HepG2 (cell line): ENCODE measurements around the gene UBFD1. TPM values are rescaled to one million over a fixed set of nuclear protein-coding genes. Genes with fewer than 3 reads are reported as not detected.

Experiments used
- BCLAF1 ChIP-seq: fragments of 450-650 bp; IDR thresholded peaks from 2 replicates; pipeline ENCODE4 v1.6.1; 2017; ENCODE audit warnings: mild to moderate bottlenecking
- NCOA5 ChIP-seq: sonication (generic); formaldehyde crosslinking; IDR thresholded peaks from 2 replicates; pipeline ENCODE4 v1.4.0; 2020; ENCODE audit warnings: missing genetic modification reagents
- REXO4 ChIP-seq: sonication (generic); formaldehyde crosslinking; IDR thresholded peaks from 2 replicates; pipeline ENCODE4 v1.8.0; 2022; ENCODE audit warnings: missing genetic modification reagents, mild to moderate bottlenecking, borderline replicate concordance
- RFXAP ChIP-seq: sonication (generic); formaldehyde crosslinking; IDR thresholded peaks from 2 replicates; pipeline ENCODE4 v1.4.0; 2020; ENCODE audit warnings: missing genetic modification reagents, borderline replicate concordance
- SSRP1 ChIP-seq: IDR thresholded peaks from 2 replicates; pipeline ENCODE4 v1.6.1; 2016; ENCODE audit warnings: control low read depth
- THAP7 ChIP-seq: sonication (generic); formaldehyde crosslinking; IDR thresholded peaks from 2 replicates; pipeline ENCODE4 v1.8.1; 2023; ENCODE audit warnings: mild to moderate bottlenecking, missing genetic modification reagents
- ZEB1 ChIP-seq: IDR thresholded peaks from 2 replicates; pipeline ENCODE4 v1.6.1; 2012; ENCODE audit warnings: mild to moderate bottlenecking, low read depth, inconsistent platforms; ENCODE audit not compliant: insufficient replicate concordance
- ZNF446 ChIP-seq: sonication (generic); formaldehyde crosslinking; IDR thresholded peaks from 2 replicates; pipeline ENCODE4 v1.5.0; 2020; ENCODE audit warnings: mild to moderate bottlenecking, missing genetic modification reagents
- ZNF468 ChIP-seq: sonication (generic); formaldehyde crosslinking; IDR thresholded peaks from 2 replicates; pipeline ENCODE4 v1.8.0; 2022; ENCODE audit warnings: mild to moderate bottlenecking, moderate library complexity, missing genetic modification reagents
- ZNF501 ChIP-seq: sonication (generic); formaldehyde crosslinking; IDR thresholded peaks from 2 replicates; pipeline ENCODE4 v1.5.1; 2020; ENCODE audit warnings: mild to moderate bottlenecking, moderate library complexity, missing genetic modification reagents
- ZNF720 ChIP-seq: sonication (generic); formaldehyde crosslinking; IDR thresholded peaks from 2 replicates; pipeline ENCODE4 v1.4.0; 2020; ENCODE audit warnings: missing genetic modification reagents
- ZNF724P ChIP-seq: sonication (generic); formaldehyde crosslinking; IDR thresholded peaks from 2 replicates; pipeline ENCODE4 v1.8.0; 2022; ENCODE audit warnings: missing genetic modification reagents, borderline replicate concordance
- ZNF878 ChIP-seq: sonication (generic); formaldehyde crosslinking; IDR thresholded peaks from 2 replicates; pipeline ENCODE4 v1.8.1; 2023; ENCODE audit warnings: mild to moderate bottlenecking, missing genetic modification reagents, moderate library complexity
- ZSCAN22 ChIP-seq: sonication (generic); formaldehyde crosslinking; IDR thresholded peaks from 2 replicates; pipeline ENCODE4 v1.4.0; 2020; ENCODE audit warnings: mild to moderate bottlenecking, missing genetic modification reagents
- polyA plus RNA-seq, 8 experiments: library from polyadenylated mRNA; depleted of rRNA in 3 of 8; stranded (reverse) in 7 of 8; unstranded in 1 of 8; fragments of >200 nt; fragmentation: Illumina TruSeq in 4 of 8; extraction: Trizol in 4 of 8; gene quantifications; 2 replicates each; pipeline versions ENCODE4 v1.2.1 to v1.2.3, GENCODE V29; 2011 to 2016; ENCODE audit warnings: low read depth in 4 of 8, missing spikeins in 1 of 8, mixed read lengths in 1 of 8; ENCODE audit not compliant: insufficient read depth in 1 of 8
- total RNA-seq, 5 experiments: library from RNA; depleted of rRNA; stranded (reverse); fragments of >200 nt; fragmentation: Illumina TruSeq; extraction: Trizol; gene quantifications; 2 replicates each; pipeline ENCODE4 v1.2.3, GENCODE V29; 2016; ENCODE audit warnings: low read depth in 1 of 5
- TF ChIP-seq, protein P1 (sequence below): sonication (generic); formaldehyde crosslinking; IDR thresholded peaks from 2 replicates; pipeline ENCODE4 v1.5.0; 2020; ENCODE audit warnings: missing genetic modification reagents, mild to moderate bottlenecking, borderline replicate concordance
- TF ChIP-seq, protein P2 (sequence below): sonication (generic); formaldehyde crosslinking; conservative IDR thresholded peaks from 2 replicates; pipeline ENCODE4 v1.4.0; 2020; ENCODE audit warnings: missing genetic modification reagents
- TF ChIP-seq, protein P3 (sequence below): sonication (generic); formaldehyde crosslinking; IDR thresholded peaks from 2 replicates; pipeline ENCODE4 v1.4.0; 2020; ENCODE audit warnings: missing genetic modification reagents, borderline replicate concordance

UBFD1 gene
- total and polyA plus RNA-seq, 2 of the 13 experiments (the other 11 are each of a cell fraction or from before 2014, with no cell fraction given), result 100 to 111 TPM

DNA sequence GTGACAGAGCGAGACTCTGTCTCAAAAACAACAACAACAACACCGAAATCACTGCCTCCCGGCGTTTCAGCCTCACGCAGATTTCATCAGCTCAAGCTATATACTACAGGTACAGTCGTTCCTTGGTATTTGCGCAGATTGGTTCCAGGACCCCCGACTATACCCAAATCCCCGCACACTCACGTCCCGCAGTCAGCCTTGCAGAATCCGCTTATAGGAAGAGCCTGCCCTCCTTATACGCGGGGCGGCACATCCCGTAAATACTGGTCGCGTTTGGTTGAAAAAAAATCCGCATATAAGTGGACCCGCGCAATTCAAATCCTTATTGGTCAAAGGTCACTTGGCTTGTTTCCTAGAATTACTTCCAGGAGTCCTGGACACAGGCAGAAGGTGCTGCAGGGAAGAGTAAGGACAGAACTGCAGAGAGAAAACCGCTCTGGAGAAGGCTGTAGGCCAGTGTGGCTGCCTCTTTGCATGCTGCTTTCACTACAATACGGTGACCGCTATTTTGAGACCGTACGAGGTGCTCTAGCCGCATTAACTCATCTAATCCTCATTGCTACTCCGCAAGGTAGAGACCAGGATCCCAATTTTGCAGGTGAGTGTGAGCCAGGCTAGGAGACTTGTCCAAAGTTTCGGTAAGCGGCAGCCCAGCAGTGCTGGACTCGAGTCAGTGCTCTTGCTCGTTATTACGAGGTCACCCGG, 37.9 kb downstream of the UBFD1 start (continued):
- no peak for TF ChIP-seq ZNF468 (CRISPR knock-in tag)
- TF ChIP-seq ZNF720, result no peak
- 0 out of 2 replicates have a peak, but pooled peaks have one; percentile 8 for TF ChIP-seq ZNF878
- no peak for TF ChIP-seq RFXAP
- TF ChIP-seq, protein P1, sequence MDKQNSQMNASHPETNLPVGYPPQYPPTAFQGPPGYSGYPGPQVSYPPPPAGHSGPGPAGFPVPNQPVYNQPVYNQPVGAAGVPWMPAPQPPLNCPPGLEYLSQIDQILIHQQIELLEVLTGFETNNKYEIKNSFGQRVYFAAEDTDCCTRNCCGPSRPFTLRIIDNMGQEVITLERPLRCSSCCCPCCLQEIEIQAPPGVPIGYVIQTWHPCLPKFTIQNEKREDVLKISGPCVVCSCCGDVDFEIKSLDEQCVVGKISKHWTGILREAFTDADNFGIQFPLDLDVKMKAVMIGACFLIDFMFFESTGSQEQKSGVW (CRISPR knock-in tag), result no peak
- TF ChIP-seq ZNF724P (CRISPR knock-in tag), result no peak
- TF ChIP-seq, protein P2, sequence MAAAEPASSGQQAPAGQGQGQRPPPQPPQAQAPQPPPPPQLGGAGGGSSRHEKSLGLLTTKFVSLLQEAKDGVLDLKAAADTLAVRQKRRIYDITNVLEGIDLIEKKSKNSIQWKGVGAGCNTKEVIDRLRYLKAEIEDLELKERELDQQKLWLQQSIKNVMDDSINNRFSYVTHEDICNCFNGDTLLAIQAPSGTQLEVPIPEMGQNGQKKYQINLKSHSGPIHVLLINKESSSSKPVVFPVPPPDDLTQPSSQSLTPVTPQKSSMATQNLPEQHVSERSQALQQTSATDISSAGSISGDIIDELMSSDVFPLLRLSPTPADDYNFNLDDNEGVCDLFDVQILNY, result 0 out of 2 replicates have a peak, but pooled peaks have one; percentile 43
- TF ChIP-seq ZNF446 (CRISPR knock-in tag), result 0 out of 2 replicates have a peak, but pooled peaks have one; percentile 61
- no peak for TF ChIP-seq ZNF501 (CRISPR knock-in tag)
- 0 out of 2 replicates have a peak, but pooled peaks have one; percentile 33 for TF ChIP-seq NCOA5 (CRISPR knock-in tag)
- TF ChIP-seq THAP7 (CRISPR knock-in tag), result no peak
- no peak for TF ChIP-seq REXO4 (CRISPR knock-in tag)
- no peak for TF ChIP-seq ZEB1
- no peak for TF ChIP-seq ZSCAN22 (CRISPR knock-in tag)
- no peak for TF ChIP-seq SSRP1 (CRISPR knock-in tag)
- no peak for TF ChIP-seq BCLAF1
- TF ChIP-seq, protein P3, sequence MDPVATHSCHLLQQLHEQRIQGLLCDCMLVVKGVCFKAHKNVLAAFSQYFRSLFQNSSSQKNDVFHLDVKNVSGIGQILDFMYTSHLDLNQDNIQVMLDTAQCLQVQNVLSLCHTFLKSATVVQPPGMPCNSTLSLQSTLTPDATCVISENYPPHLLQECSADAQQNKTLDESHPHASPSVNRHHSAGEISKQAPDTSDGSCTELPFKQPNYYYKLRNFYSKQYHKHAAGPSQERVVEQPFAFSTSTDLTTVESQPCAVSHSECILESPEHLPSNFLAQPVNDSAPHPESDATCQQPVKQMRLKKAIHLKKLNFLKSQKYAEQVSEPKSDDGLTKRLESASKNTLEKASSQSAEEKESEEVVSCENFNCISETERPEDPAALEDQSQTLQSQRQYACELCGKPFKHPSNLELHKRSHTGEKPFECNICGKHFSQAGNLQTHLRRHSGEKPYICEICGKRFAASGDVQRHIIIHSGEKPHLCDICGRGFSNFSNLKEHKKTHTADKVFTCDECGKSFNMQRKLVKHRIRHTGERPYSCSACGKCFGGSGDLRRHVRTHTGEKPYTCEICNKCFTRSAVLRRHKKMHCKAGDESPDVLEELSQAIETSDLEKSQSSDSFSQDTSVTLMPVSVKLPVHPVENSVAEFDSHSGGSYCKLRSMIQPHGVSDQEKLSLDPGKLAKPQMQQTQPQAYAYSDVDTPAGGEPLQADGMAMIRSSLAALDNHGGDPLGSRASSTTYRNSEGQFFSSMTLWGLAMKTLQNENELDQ (CRISPR knock-in tag), result no peak
